K562 (cell line): ENCODE results near the gene NFATC3. TPM values are rescaled to one million over a fixed set of nuclear protein-coding genes. Genes with fewer than 3 reads are reported as not detected.

Experiments
- AFF1 ChIP-seq, 2 experiments: fragments of 450-650 bp; IDR thresholded peaks; 2 replicates each; pipeline ENCODE4 v1.6.1; 2018; ENCODE audit warnings: mild to moderate bottlenecking in 2 of 2, low read depth in 1 of 2; ENCODE audit not compliant: partially characterized antibody in 2 of 2
- CC2D1A ChIP-seq: fragments of 450-650 bp; IDR thresholded peaks from 2 replicates; pipeline ENCODE4 v1.6.1; 2017; ENCODE audit warnings: mild to moderate bottlenecking
- CHD4 ChIP-seq: fragments of 200-600 bp; sonication (generic); IDR thresholded peaks from 3 replicates; pipeline ENCODE4 v1.6.1; 2012; ENCODE audit warnings: low read depth, mild to moderate bottlenecking, mixed read lengths, low read length, inconsistent platforms; ENCODE audit not compliant: insufficient read depth, insufficient replicate concordance, poor library complexity, severe bottlenecking
- ETS2 ChIP-seq: IDR thresholded peaks from 2 replicates; pipeline ENCODE4 v1.6.1; 2016; ENCODE audit warnings: borderline replicate concordance, missing genetic modification characterization, mild to moderate bottlenecking, moderate library complexity, missing compliant biosample characterization; ENCODE audit not compliant: poor library complexity, severe bottlenecking
- FIP1L1 ChIP-seq: fragments of 200-400 bp; formaldehyde crosslinking; IDR thresholded peaks from 2 replicates; pipeline ENCODE4 v1.6.1; 2018; ENCODE audit warnings: mild to moderate bottlenecking, low read depth, low read length; ENCODE audit not compliant: poor library complexity, severe bottlenecking
- GMEB1 ChIP-seq: fragments of 250-450 bp; sonication (Bioruptor Pico); IDR thresholded peaks from 2 replicates; pipeline ENCODE4 v1.4.0; 2020; ENCODE audit warnings: mild to moderate bottlenecking
- IFI16 ChIP-seq: fragments of 250-450 bp; sonication (Bioruptor Pico); IDR thresholded peaks from 2 replicates; pipeline ENCODE4 v2.1.2; 2022; ENCODE audit warnings: mild to moderate bottlenecking, inconsistent platforms
- ILF3 ChIP-seq: fragments of 450-650 bp; IDR thresholded peaks from 2 replicates; pipeline ENCODE4 v1.6.1; 2018; ENCODE audit warnings: antibody characterized with exemption, mild to moderate bottlenecking, moderate library complexity, borderline replicate concordance
- KAT7 ChIP-seq: sonication (generic); formaldehyde crosslinking; IDR thresholded peaks from 2 replicates; pipeline ENCODE4 v1.8.0; 2022; ENCODE audit warnings: missing genetic modification reagents, mild to moderate bottlenecking, borderline replicate concordance
- MYBL2 ChIP-seq, 2 experiments: fragments of 450-650 bp in 1 of 2; sonication (generic) in 1 of 2; formaldehyde crosslinking in 1 of 2; IDR thresholded peaks; 2 replicates each; pipeline versions ENCODE4 v1.6.1 to v1.8.1; 2017 to 2022; ENCODE audit warnings: borderline replicate concordance in 1 of 2, inconsistent platforms in 1 of 2, low read depth in 1 of 2, mild to moderate bottlenecking in 1 of 2, missing genetic modification reagents in 1 of 2, moderate library complexity in 1 of 2
- NELFE ChIP-seq: IDR thresholded peaks from 2 replicates; pipeline ENCODE4 v1.6.1; 2011; ENCODE audit warnings: mild to moderate bottlenecking; ENCODE audit not compliant: insufficient read depth, insufficient read length
- POLR3G ChIP-seq: IDR thresholded peaks from 2 replicates; pipeline ENCODE4 v1.6.1; 2011; ENCODE audit not compliant: insufficient read length, insufficient replicate concordance; ENCODE audit errors: extremely low read depth
- SAFB2 ChIP-seq: fragments of 200-400 bp; formaldehyde crosslinking; IDR thresholded peaks from 2 replicates; pipeline ENCODE4 v1.6.1; 2018; ENCODE audit warnings: borderline replicate concordance, low read length, low read depth, moderate library complexity; ENCODE audit not compliant: severe bottlenecking
- SMC3 ChIP-seq: conservative IDR thresholded peaks from 2 replicates; pipeline ENCODE4 v1.6.1; 2011; ENCODE audit warnings: low read depth, low read length, improper control_type of control experiment; ENCODE audit not compliant: insufficient read depth
- SNIP1 ChIP-seq: fragments of 450-650 bp; IDR thresholded peaks from 2 replicates; pipeline ENCODE4 v1.7.1; 2017; ENCODE audit warnings: low read depth, mild to moderate bottlenecking
- ZNF347 ChIP-seq: fragments of 450-650 bp; formaldehyde crosslinking; IDR thresholded peaks from 2 replicates; pipeline ENCODE4 v1.4.0; 2020; ENCODE audit warnings: low read depth, mild to moderate bottlenecking, moderate library complexity
- ZNF398 ChIP-seq: fragments of 250-450 bp; sonication (Bioruptor Pico); IDR thresholded peaks from 2 replicates; pipeline ENCODE4 v1.8.0; 2021; ENCODE audit warnings: moderate library complexity, mild to moderate bottlenecking, inconsistent platforms
- ZNF507 ChIP-seq: conservative IDR thresholded peaks from 2 replicates; pipeline ENCODE4 v1.6.1; 2017; ENCODE audit warnings: missing genetic modification characterization, missing compliant biosample characterization
- ZSCAN29 ChIP-seq: fragments of 450-650 bp; IDR thresholded peaks from 2 replicates; pipeline ENCODE4 v1.6.1; 2017
- polyA plus RNA-seq, 8 experiments: library from polyadenylated mRNA; depleted of rRNA in 4 of 8; stranded (reverse) in 5 of 8; unstranded in 3 of 8; fragments of >200 nt; fragmentation: Nextera tagmentation in 2 of 8; fragmentation: Illumina TruSeq in 1 of 8; extraction: Ambion mirVana in 2 of 8; extraction: Trizol in 1 of 8; gene quantifications; 2 replicates each; pipeline versions ENCODE4 v1.2.1 to v1.2.3, GENCODE V29; 2011 to 2014; ENCODE audit warnings: inconsistent platforms in 1 of 8, missing spikeins in 1 of 8
- total RNA-seq, 7 experiments: library from RNA; depleted of rRNA in 6 of 7; stranded (reverse); fragments of >200 nt in 6 of 7; fragmentation: Illumina TruSeq in 2 of 7; extraction: Trizol in 2 of 7; gene quantifications; 2 replicates each; pipeline versions ENCODE4 v1.2.1 to v1.2.3, GENCODE V29; 2011 to 2021; ENCODE audit warnings: low replicate concordance in 1 of 7

The NFATC3 gene
- total and polyA plus RNA-seq, 9 of the 15 experiments (the other 6 are each of a cell fraction or from before 2014, with no cell fraction given), result 15.7 to 98.4 (median 59.4) TPM

GRCh38 chr16:68079626-68080344, 5.4 kb upstream of the NFATC3 start (continued):
- TF ChIP-seq ZNF398 (no peak), ETS2 (tag) (no peak), SMC3 (0 out of 2 replicates have a peak, but pooled peaks have one; percentile 12), SAFB2 (no peak), NELFE (no peak), ZNF507 (tag) (no peak), MYBL2 (IDR thresholded peaks at IDR 0.05; ENCODE audit: low read depth) (peak; percentile 27; the same call in 1 of the 2 replicates), MYBL2 (CRISPR knock-in tag; IDR thresholded peaks at IDR 0.05; ENCODE audit: borderline replicate concordance) (no peak), GMEB1 (CRISPR knock-in tag) (no peak), CHD4 (no peak), ZNF347 (CRISPR knock-in tag) (no peak; the same call in 1 of the 2 replicates), KAT7 (CRISPR knock-in tag) (no peak), IFI16 (CRISPR knock-in tag) (no peak), ILF3 (no peak), POLR3G (no peak), ZSCAN29 (no peak), CC2D1A (0 out of 2 replicates have a peak, but pooled peaks have one; percentile 41), AFF1 (IDR thresholded peaks at IDR 0.05; ENCODE audit: low read depth in 1 of 2, partially characterized antibody in 2 of 2) (peak in 1 of 2 experiments; percentile 37), SNIP1 (no peak), FIP1L1 (no peak)
